Type B pancreatic cell (in vitro differentiated cells): ENCODE results near the gene ACSS1. TPM values are rescaled to one million over a fixed set of nuclear protein-coding genes. Genes with fewer than 3 reads are reported as not detected.

Experiments used
- DNase-seq: peaks from one replicate; pipeline ENCODE4 v3.0.0; 2021; ENCODE audit warnings: mixed read lengths; ENCODE audit not compliant: unreplicated experiment; ENCODE audit errors: extremely low spot score
- H3K27ac Mint-ChIP-seq: 2 replicates; pipeline ENCODE4 v1.8.0; 2021; ENCODE audit warnings: mild to moderate bottlenecking, mixed read lengths
- H3K27me3 Mint-ChIP-seq: 2 replicates; pipeline ENCODE4 v1.8.0; 2021; ENCODE audit warnings: mixed read lengths
- H3K36me3 Mint-ChIP-seq: 2 replicates; pipeline ENCODE4 v1.8.0; 2021; ENCODE audit warnings: mixed read lengths
- H3K4me1 Mint-ChIP-seq: one replicate; pipeline ENCODE4 v1.8.0; 2021; ENCODE audit warnings: mixed read lengths; ENCODE audit not compliant: unreplicated experiment
- H3K4me3 Mint-ChIP-seq: 2 replicates; pipeline ENCODE4 v1.8.0; 2021; ENCODE audit warnings: mild to moderate bottlenecking, mixed read lengths
- H3K9me3 Mint-ChIP-seq: 2 replicates; pipeline ENCODE4 v1.8.0; 2021; ENCODE audit warnings: mixed read lengths
- CTCF ChIP-seq: fragments of 200-600 bp; sonication (generic); conservative IDR thresholded peaks from 2 replicates; pipeline ENCODE4 v1.5.0; 2021; ENCODE audit warnings: antibody characterized with exemption, mild to moderate bottlenecking
- total RNA-seq: library from RNA; stranded (reverse); gene quantifications from 2 replicates; pipeline ENCODE4 v1.2.1, GENCODE V29; 2021; ENCODE audit warnings: low replicate concordance

Gene ACSS1
- total RNA-seq, 1 donor from 2014 or later: 27.5 TPM

GRCh38 chr20:25032065-25032477 lies 25.9 kb downstream of the ACSS1 start:
- DNase-seq: no peak
- Mint-ChIP-seq H3K4me3 (no peak overlapping the region), H3K4me1 (peaks cover 25% of the 10 kb centered on the region), H3K36me3 (no peaks in the 10 kb centered on the region), H3K27ac (no peak overlapping the region), H3K9me3 (no peaks in the 10 kb centered on the region), H3K27me3 (no peaks in the 10 kb centered on the region)
- TF ChIP-seq CTCF: no peak

GRCh38 chr20:25031241-25031640 lies 26.7 kb downstream of the ACSS1 start:
- no peaks in the 10 kb centered on the region for H3K36me3 Mint-ChIP-seq
- no peak for DNase-seq
- no peak overlapping the region for H3K4me3 Mint-ChIP-seq
- TF ChIP-seq CTCF: no peak
- no peaks in the 10 kb centered on the region for H3K27me3 Mint-ChIP-seq
- H3K9me3 Mint-ChIP-seq: no peaks in the 10 kb centered on the region
- H3K4me1 Mint-ChIP-seq: peaks cover 17% of the 10 kb centered on the region
- no peak overlapping the region for H3K27ac Mint-ChIP-seq

GRCh38 chr20:25030649-25031207 lies 27.2 kb downstream of the ACSS1 start:
- Mint-ChIP-seq H3K27ac (no peak overlapping the region), H3K36me3 (no peaks in the 10 kb centered on the region), H3K9me3 (no peaks in the 10 kb centered on the region), H3K27me3 (no peaks in the 10 kb centered on the region), H3K4me1 (peaks cover 12% of the 10 kb centered on the region), H3K4me3 (no peak overlapping the region)
- no peak for DNase-seq
- TF ChIP-seq CTCF: no peak

GRCh38 chr20:25030007-25030648 lies 27.8 kb downstream of the ACSS1 start:
- Mint-ChIP-seq H3K27me3 (no peaks in the 10 kb centered on the region), H3K4me3 (no peak overlapping the region), H3K9me3 (no peaks in the 10 kb centered on the region), H3K27ac (no peak overlapping the region), H3K4me1 (peaks cover 10% of the 10 kb centered on the region), H3K36me3 (no peaks in the 10 kb centered on the region)
- DNase-seq: no peak
- no peak for TF ChIP-seq CTCF

GRCh38 chr20:25025986-25026605 lies 31.8 kb downstream of the ACSS1 start:
- Mint-ChIP-seq H3K27me3 (no peaks in the 10 kb centered on the region), H3K36me3 (no peaks in the 10 kb centered on the region), H3K4me1 (no peaks in the 10 kb centered on the region), H3K9me3 (no peaks in the 10 kb centered on the region), H3K4me3 (no peak overlapping the region), H3K27ac (no peak overlapping the region)
- TF ChIP-seq CTCF: no peak
- DNase-seq: no peak
